Heart left ventricle (tissue), 13 donors: ENCODE measurements around the gene IL2RA.

Source experiments
- POLR2A ChIP-seq, 2 donors: fragments of 450-650 bp; IDR thresholded peaks; one replicate each; pipeline ENCODE4 v1.6.1; 2017; ENCODE audit warnings: antibody characterized with exemption in 2 of 2, mild to moderate bottlenecking in 2 of 2, moderate library complexity in 2 of 2
- TF ChIP-seq, protein P1 (sequence below), 12 donors: fragments of 200-600 bp; sonication (generic) in 4 of 12; IDR thresholded peaks; one replicate each; pipeline versions ENCODE4 v1.5.0 to v1.8.0; 2018 to 2022; ENCODE audit warnings: antibody characterized with exemption in 12 of 12, mild to moderate bottlenecking in 5 of 12
- donor health status: ischemic (EF 13 %, LVEDD 7.1; RV severe dilation, severe dysfunction).
- donor health status: DM: no; HTN: yes; CAD: no.
- donor health status: DM: no; HTN: no; CAD: no.
- donor health status: ischemic (EF 25% LVEDD 6.9; RV normal size, moderate dysfunction).
- donor health status: ischemic (EF 25% LVEDD 5.7; RV mildly dilated, moderate dysfunction).
- donor health status: ischemic (EF 35%, LVEDD 5.7; RV mildly dilated, moderate dysfunction).
- donor health status: nonischemic (EF 11% LVEDD 7.7; RV severe dilation, severe dysfunction).
- donor health status: DM: yes; HTN: yes; CAD: no.
- donor health status: PGD.
- donor health status: ischemic (EF 29% LVEDD 5.4; RV normal size, mild dysfunction).
- donor health status: nonischemic (EF 23%, LVEDD 6.1; RV moderate dilation, normal function).

DNA sequence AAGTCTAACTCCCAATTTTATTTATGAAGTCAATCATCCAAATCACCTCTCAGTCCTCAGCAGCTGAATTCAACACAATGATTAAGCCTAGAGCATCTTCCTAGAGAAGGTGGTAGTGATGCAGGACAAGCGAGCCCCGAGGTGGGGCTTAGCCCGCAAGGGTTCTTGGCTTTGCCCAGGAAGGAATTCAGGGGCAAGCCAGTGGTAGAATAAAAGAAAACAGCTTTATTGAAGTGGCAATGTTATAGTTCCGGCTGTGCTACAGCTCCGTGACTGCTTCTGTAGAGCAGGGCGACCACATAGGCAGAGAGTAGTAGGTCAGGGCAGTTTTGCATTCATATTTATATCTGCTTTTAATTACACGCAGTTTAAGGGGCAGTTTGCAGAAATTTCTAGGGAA is 18.1 kb downstream of the IL2RA start:
- TF ChIP-seq, protein P1, sequence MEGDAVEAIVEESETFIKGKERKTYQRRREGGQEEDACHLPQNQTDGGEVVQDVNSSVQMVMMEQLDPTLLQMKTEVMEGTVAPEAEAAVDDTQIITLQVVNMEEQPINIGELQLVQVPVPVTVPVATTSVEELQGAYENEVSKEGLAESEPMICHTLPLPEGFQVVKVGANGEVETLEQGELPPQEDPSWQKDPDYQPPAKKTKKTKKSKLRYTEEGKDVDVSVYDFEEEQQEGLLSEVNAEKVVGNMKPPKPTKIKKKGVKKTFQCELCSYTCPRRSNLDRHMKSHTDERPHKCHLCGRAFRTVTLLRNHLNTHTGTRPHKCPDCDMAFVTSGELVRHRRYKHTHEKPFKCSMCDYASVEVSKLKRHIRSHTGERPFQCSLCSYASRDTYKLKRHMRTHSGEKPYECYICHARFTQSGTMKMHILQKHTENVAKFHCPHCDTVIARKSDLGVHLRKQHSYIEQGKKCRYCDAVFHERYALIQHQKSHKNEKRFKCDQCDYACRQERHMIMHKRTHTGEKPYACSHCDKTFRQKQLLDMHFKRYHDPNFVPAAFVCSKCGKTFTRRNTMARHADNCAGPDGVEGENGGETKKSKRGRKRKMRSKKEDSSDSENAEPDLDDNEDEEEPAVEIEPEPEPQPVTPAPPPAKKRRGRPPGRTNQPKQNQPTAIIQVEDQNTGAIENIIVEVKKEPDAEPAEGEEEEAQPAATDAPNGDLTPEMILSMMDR (IDR thresholded peaks at IDR 0.05): no peak
- TF ChIP-seq POLR2A (IDR thresholded peaks at IDR 0.05): no peak
